GM19351 (cell line): ENCODE results near the gene DIAPH1.

Experiments used
- ATAC-seq: cut with Tn5 transposase; IDR thresholded peaks from one replicate; pipeline ENCODE4 v1.9.1; 2021; ENCODE audit warnings: mild to moderate bottlenecking, moderate library complexity; ENCODE audit not compliant: unreplicated experiment

Gene DIAPH1

DNA sequence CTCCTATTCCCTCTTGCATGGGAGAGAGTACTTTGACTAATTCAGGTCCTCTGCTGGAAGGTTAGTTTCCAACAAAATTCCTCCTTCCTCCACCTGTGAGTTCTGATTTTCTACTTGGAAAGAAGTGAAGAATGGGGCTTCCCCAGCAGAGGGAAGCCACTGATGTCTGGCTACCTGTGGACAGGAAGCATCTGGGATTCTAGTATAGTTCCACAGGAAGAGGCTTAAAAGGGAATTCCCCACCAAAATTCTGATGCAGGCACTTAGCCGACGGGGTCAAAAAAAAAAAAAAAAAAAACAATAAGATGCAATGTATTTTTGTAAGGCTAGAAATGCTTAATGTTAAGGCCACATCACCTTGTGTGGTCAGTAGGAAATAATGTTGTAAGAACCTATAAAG lies 96.5 kb downstream of the DIAPH1 start:
- ATAC-seq: no peak

DNA sequence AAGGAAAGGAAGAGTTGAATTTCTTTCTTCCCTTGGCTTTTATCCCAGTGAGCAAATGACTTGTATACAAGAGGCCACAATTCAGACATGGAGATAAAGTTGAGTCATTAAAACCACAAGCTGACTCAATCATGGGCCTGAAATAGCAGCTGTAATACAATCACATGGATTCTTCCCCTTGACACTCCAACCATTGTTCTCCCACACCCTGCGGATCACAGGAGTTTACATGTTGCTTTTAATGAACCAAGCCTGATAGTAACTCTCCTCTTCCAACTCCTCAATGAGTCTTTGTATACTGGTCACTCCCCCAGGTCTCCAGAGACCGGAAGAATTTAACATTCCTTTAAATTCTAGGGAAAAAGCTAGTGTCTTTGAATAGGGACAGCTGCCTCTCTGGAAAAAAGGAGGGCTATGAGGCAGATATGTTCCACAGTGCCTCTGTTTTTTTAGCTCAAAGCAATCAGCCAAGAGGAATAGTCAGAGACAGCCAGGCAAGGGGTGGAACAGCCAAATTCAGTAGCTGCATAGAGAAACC lies 97.5 kb downstream of the DIAPH1 start:
- ATAC-seq: no peak

DNA sequence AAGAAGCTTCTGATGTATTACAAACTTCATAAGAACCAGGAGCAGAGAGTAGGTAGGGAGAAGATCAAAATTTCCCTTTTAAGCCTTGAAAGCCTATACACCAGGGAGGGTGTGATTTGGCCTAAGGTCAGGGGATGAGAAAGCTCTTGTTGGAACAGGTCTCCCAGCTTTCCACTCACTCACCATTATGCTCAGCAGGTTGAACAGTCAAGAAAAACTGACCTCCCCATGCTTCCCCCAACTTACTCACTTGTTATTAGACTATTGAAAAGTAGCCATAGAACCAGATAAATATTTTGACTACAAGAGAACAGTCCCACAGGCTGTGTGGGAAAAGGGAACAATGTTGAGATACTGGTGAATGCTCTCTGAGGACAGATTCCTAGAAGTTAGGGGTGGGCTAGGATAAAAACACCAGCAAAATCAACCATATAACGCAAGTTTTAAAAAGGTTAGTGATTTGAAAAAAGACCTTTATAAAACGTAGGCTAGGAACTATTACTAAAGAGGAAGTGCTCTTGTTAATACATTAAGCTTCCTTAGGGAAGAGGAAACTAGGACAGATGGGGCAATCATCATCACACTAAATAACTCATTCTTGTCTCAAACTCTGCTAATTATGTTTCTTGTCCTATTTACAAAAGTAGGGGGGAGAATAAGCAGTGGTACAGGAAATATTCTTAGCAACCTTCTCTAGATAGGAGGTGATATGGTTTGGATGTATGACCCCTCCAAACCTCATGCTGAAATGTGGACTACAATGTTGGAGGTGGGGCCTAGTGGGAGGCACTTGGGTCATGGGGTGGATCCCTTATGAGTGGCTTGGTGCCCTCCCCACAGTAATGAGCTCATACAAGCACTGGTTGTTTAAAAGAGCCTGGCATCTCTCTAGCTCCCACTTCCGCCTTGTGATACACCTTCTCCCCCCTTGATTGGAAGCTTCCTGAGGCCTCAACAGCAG lies 98.9 kb downstream of the DIAPH1 start:
- no peak for ATAC-seq

DNA sequence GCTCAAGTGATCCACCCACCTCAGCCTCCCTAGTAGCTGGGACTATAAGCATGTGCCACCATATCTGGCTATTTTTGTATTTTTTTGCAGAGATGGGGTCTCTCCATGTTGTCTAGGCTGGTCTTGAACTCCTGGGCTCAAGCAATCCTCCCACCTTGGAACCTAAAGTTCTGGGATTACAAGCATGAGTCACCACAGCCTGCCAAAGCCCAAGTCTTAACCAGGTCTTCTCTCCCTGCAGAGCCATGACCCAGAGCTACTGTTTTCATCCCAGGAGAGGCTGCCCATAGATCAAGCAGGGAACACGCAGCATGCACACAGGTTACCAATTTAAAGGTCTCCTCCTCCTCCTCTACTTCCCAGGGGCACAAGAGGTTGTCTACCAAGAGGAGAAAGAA lies 100.2 kb downstream of the DIAPH1 start:
- ATAC-seq: no peak

DNA sequence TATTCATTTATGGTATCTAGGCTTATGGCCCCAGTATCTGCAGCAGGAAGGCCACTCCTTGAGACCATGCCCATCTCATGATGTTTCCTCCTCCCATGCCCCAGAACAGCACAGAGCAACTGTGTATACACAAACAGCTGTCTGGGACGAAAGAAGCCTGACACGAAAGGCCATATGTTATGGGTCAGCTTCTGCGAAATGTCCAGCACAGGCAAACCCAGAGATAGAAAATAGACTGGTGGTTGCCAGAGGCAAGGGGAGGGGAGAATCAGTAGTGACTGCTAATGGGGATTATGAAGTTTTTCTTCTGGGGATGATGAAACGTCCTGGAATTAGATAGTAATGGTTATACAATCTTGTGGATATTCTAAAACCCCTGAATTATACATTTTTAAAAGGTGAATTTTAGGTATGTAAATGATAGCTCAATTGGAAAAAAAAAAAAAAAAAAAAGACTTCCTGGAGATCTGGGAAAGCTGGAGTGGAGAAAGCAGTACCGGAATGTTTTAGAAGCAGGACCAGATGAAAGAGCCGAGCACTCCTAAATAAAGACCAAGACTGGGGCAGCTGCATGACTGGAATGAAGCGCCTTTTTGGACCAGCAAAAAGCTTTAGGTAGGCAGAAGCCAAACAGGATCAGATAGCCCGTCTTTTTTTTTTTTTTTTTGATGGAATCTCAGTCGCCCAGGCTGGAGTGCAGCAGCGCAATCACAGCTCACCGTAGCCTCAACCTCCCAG lies 100.8 kb downstream of the DIAPH1 start:
- ATAC-seq: no peak

DNA sequence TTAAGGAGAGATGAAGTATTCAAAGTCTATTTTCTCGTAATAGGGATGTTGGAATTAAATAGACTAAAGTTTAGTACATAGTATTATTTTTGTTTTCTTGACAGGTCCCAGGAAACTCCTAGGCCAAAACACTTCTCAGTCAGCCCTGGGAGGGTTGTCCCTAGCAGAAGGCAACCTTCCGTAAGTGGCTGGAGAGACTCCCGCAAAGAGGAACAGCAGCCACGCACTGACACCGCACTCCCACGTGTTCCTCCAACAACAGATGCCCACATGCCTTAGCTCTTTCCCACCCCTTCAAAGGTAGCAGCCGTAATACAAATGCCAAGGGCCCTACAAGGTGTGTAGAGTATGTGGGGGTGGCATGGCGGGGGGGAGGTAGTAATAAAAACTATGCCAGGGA lies 101.5 kb downstream of the DIAPH1 start:
- ATAC-seq: no peak

DNA sequence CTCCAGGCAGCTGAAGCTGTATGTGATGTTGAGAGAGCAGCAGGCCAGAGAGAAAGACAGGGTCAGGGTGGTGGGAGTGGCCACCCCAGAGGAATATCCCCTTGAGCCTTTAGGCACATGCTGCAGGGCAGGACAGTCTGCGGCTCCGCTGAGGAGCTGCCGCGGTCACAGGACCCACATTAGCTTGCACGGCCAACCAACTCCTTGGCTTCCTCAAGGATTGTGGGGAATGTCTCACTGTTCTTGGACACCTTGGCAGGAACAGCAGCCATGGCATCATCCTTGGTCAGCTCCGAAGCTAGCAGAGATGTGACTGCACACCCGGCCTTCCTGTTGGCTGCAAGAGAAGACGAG lies 102.2 kb downstream of the DIAPH1 start:
- no peak for ATAC-seq

DNA sequence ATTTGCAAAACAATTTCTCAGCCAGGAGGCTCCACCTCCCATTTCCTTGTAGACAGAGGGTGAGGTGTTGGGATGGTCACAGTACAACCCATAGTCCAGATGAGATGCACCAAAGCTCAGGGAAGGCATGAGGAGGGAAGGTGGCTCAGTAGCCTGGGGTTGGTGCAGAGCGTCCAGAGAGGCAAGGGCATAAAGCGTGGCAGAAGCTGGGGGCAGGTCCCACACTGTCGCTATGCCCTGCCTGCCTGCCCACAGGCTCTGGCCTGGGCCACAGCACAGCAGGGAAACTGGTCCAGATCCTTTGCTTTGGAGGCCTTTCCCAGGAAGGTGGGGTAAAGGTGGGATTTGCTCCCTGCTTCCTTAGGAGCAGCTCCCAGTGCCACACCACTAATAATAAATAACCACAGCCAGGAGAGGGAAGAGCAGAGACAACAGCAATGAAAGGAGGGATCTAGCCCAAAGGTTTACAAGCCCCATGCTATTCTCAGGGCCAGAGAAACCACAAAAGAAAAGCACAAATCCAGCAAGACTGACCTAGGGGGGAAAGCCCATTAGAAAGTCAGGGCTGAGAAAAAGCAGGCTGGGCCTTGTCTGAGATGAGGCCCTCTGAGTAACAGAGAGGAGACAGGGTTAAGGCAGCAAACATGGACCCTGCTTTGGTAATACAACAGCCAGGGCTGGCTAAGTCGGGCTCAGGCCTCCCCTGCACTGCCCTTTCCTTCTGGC lies 102.7 kb downstream of the DIAPH1 start:
- ATAC-seq: no peak

DNA sequence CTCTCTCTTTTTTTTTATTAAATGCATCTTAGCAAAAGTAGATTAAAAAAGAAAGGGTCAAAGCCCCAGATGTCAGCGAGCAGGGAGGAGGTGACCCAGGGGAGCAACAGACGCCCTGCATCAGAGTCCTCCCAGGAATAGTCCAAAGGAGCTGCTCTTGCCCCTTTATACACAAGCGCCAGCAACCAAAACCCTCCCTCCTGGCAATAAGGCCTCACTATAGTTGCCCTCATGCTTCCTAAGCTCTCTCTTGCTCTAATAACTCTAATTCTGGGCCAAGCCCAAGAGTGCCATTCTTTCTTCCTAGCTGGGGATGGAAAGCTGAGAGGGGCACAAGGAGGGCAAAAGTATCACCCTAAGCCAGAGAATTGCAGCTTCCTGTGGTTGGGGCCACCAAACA lies 103.7 kb downstream of the DIAPH1 start:
- no peak for ATAC-seq

DNA sequence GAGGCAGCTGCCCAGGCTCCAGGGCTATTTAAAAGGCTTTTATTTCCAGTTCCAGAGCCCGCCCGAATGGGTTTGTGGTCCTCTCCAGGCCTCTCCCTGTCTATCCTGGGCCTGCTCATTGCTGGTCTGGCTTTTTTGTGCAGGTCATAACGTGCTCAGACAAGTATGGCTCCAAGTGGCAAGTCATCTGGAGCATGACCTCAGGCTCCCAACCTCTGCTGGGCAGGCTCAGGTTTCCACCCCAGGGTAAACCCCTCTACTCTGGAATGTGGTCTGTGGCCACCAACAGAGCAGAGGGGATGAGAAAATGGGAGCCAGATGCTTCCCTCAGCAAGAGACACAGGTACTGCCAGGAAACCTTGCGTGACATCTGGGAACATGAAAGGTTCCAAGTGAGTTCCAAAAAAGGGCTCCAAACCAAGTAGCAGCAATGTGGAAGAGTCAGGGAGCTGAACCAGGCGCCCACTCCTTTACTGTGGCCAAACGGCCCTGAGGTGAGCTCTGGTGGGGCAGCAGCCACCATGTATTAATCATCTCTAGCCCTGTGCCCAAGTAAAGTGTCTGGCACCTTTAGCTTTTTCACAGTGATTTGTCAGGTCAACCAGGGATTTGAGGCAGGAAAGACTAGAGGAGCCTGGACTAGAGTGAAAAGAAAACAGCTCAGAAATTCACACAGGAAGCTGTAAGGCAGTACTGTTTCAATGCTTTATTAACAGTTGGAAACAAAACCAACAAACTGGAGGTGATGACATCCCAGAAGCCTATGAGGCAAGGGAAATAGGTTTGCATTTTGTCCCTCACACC lies 104.3 kb downstream of the DIAPH1 start:
- no peak for ATAC-seq

DNA sequence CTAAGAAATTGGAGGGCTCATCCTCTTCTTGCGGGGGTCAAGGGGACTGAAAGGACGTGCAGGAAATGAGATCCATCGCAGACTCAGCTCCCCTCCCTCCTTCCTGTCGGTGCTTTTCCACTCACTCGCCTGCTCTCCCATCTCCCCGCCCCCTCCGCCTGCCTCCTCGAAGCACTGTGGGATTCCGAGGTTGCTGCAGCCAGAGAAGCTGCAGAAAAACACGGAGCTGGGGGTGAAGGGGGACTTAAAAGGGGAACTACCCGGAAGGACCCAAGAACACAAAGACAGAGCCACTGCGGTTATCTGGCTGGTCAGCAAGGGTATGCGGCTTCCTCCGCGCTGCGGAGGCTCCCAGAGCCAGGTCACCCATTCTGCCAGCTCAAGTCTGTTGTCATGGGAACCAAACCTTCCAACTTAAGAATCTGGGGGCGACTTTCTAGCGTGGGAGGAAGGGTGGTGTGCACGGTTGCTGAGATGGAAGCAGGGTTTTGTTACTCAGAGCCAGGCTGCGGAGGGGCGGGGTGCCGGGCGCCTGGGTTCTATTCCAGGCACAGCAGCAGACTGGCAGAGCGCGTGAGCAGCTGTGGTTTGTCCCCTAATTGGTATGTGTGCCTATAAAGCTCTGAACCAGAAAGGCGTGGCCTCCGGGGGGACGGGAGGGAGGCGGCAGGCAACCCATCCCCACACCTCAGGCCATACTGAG lies 105.0 kb downstream of the DIAPH1 start:
- peak; percentile 24 for ATAC-seq

DNA sequence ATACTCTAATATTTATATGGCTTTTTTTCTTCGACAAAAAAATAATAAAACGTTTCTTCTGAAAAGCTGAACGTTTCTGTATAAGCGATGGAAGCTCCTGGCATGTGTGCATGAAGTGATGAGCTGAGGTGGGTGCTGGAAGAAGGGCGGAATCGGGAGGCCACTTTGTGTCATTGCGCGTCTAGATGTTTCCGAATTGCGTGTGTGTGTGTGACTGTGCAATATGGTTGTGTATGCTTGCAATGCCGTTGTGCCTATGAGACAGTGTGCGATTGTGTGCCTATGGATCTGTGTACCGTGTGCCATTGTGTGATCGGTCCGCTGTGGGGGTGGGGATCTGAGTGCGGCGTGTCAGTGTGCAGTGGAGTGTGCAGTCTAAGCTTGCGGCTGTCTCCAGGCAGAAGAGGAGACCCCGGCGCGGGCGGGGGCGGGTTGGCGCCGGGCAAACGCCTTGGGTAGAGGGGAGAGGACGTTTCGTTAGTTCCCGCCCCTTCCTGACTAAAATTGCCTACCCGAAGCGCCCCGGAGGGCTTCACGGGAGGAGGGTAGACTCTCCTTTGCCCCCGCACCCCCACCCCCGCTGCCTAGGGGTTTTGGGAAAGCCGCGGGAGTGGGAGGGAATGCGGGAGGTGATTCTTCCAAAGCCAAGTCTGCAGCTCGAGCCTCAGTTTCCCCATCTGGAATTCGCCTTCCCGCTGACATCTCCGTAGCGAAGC lies 105.7 kb downstream of the DIAPH1 start:
- no peak for ATAC-seq

DNA sequence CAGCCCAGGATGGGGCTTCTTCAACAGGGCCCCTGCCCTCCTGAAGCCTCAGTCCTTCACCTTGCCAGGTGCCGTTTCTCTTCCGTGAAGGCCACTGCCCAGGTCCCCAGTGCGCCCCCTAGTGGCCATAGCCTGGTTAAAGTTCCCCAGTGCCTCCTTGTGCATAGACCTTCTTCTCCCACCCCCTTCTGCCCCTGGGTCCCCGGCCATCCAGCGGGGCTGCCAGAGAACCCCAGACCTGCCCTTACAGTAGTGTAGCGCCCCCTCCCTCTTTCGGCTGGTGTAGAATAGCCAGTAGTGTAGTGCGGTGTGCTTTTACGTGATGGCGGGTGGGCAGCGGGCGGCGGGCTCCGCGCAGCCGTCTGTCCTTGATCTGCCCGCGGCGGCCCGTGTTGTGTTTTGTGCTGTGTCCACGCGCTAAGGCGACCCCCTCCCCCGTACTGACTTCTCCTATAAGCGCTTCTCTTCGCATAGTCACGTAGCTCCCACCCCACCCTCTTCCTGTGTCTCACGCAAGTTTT lies 106.3 kb downstream of the DIAPH1 start:
- ATAC-seq: peak; percentile 21

DNA sequence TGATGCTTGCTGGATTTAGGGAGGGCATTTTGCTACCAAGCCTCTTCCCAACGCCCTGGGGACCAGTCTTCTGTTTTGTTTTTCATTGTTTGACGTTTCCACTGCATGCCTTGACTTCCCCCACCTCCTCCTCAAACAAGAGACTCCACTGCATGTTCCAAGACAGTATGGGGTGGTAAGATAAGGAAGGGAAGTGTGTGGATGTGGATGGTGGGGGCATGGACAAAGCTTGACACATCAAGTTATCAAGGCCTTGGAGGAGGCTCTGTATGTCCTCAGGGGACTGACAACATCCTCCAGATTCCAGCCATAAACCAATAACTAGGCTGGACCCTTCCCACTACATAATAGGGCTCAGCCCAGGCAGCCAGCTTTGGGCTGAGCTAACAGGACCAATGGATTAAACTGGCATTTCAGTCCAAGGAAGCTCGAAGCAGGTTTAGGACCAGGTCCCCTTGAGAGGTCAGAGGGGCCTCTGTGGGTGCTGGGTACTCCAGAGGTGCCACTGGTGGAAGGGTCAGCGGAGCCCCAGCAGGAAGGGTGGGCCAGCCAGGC lies 107.0 kb downstream of the DIAPH1 start:
- no peak for ATAC-seq

DNA sequence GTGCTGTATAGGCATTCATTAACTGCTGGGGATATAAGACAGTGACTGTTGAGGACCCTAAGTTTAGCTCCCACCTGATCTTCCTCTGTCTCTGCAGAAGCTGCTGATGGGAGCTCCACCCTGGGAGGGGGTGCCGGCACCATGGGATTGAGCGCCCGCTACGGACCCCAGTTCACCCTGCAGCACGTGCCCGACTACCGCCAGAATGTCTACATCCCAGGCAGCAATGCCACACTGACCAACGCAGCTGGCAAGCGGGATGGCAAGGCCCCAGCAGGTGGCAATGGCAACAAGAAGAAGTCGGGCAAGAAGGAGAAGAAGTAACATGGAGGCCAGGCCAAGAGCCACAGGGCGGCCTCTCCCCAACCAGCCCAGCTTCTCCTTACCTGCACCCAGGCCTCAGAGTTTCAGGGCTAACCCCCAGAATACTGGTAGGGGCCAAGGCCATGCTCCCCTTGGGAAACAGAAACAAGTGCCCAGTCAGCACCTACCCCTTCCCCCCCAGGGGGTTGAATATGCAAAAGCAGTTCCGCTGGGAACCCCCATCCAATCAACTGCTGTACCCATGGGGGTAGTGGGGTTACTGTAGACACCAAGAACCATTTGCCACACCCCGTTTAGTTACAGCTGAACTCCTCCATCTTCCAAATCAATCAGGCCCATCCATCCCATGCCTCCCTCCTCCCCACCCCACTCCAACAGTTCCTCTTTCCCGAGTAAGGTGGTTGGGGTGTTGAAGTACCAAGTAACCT lies 107.8 kb downstream of the DIAPH1 start:
- peak; percentile 40 for ATAC-seq

DNA sequence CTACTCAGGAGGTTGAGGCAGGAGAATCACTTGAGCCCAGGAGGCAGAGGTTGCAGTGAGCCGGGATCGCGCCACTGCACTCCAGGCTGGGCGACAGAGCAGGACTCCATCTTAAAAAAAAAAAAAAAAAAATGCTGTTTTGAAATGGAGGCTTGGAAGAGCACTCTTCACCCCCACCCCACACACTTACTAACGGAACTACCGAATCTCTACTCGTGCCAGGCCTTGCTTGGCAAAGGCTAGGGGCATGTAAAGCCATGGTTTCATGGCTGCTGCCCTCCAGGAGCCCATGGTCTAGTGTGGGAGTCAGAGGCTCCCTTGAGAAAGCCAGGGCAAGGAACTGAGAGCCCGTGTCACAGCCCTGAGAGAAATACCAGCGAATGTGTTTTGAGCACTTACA lies 108.6 kb downstream of the DIAPH1 start:
- ATAC-seq: no peak

DNA sequence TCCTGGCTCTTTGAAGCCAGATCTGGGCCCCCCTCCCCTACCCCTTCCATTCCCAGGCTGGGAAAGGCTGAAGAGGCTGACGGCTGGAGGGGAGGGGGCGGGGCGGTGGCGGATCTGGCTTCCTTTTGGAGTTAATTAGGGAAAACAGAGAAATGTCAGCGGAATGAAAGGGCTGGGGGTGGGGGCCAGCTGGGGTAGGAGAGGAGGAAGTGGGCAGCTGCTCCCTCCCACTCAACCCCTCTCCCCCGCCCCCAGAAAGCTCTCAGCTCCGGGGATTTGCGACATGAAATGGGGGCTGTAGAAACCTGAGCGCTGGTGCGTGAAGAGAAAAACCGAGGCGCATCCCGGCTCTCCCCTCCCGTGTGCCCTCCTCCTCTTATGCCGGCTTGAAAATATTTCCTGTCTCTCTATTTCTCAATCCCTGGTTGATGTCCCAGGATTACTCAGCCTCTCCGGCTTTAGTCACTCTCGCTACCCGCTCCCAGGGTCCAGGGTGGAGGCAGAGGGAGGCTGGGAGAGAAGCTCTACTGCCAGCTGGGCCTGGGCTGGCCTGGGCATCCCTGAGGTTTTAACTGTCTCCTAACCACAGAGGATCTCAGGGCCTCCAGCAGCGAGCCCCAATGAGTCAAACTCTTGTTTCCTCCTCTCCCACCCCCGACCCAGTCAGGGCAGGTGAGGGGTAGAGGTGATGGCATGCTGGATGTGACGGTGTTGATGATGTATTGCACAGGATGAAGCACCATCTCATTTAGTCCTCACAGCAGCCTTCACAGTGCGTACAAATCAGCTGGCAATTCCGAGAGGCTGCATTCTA lies 109.8 kb downstream of the DIAPH1 start:
- no peak for ATAC-seq
